KBM-7 (cell line): Measurements from ENCODE around the gene NHSL1.
"Not testable (repeated sequence)": the region's sequence is repeated elsewhere in the genome, so short reads cannot be mapped to it uniquely, and the experiment has no call there.

Experiments
- DNase-seq: peaks from one replicate; pipeline ENCODE4 v3.0.0-alpha.2; 2015
- in situ Hi-C: fragments of 300-500 bp; cut with MboI; formaldehyde crosslinking; loops from 2 replicates; pipeline ENCODE4 v1.14.3; 2020; ENCODE audit warnings: low sequenced_read_pairs, low pct_unique_long_range_greater_than_20kb, mixed read lengths

The NHSL1 gene

GRCh38 chr6:138439546-138439945 is 59.7 kb downstream of the NHSL1 start:
- no peak for DNase-seq
- in situ Hi-C loops, result no loop called here

DNA sequence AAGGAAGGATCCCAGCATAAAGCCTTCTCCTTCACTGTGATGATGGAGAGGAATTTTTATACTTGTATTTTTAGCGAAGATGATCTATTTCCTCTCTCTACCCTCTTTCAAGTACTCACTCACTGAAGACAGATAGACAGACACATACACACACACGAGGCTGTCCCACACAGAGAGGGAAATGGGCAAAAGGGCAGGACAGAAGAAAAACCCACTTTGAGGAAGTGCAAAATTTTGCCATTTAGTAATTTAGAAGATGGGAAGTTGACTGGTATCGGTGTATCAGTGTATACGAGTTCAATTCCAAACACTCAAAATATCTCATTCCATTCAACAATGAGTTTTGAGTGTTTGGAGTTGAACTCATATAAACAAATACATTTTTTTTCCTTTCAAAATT is 64.4 kb downstream of the NHSL1 start:
- in situ Hi-C loops, result no loop called here
- DNase-seq, result peak; percentile 47

- in situ Hi-C loops, result no loop called here
- no peak for DNase-seq
Measured at GRCh38 chr6:138434096-138434495, 65.2 kb downstream of the NHSL1 start.

DNA sequence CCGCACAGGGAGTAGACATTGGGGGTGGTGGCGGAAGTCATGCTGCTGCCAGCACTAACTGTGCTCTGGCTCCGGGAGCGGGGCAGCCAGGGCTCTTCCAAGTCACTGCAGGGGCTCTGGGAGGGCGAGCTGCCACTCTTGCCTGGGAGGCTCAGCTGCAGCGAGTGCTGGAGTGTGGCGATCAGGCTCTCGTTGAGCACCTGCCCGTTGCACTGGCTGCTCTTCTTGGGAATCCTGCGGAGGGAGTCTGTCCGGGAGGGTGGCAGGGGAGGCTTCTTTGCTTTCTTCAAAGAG is 67.3 kb downstream of the NHSL1 start:
- DNase-seq, result no peak
- in situ Hi-C loops, result no loop called here

GRCh38 chr6:138431256-138432062 is 67.8 kb downstream of the NHSL1 start:
- in situ Hi-C loops, result no loop called here
- peak; percentile 49 for DNase-seq

GRCh38 chr6:138430361-138431145 is 68.7 kb downstream of the NHSL1 start:
- no peak for DNase-seq
- in situ Hi-C loops, result no loop called here

- in situ Hi-C loops, result no loop called here
- DNase-seq, result no peak
Measured at GRCh38 chr6:138429761-138430160, 69.5 kb downstream of the NHSL1 start.

DNA sequence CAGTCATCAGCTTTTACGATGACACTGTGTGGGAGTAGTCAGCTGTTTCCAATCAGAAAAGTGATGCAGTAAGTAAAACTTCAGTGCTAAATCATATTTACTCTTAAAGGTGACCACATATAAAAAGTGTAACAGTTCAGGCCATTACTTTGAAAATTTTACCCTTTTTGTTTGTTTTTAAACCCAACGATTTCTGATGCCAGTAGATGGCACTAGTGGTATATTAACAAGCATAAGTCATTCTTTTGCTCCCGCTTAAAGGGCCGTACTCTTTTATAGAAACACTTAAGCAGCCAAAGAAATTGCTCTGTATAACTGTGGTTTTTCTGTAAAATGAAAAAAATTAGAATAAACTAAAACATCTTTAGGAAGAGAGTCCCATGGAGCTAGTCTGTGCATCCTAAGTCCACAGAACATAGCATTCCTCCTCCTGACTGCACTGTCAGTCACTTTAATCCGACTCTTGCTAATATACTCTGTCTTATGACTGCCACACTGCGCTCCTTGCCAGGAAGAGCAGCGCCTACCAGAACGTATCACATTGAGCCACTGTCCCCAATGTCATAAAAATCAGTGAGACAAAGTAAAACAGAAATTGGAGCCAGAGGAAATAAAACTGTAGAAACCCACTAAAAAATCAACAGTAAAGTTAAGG is 70.2 kb downstream of the NHSL1 start:
- in situ Hi-C loops, result no loop called here
- peak; percentile 69 for DNase-seq

DNA sequence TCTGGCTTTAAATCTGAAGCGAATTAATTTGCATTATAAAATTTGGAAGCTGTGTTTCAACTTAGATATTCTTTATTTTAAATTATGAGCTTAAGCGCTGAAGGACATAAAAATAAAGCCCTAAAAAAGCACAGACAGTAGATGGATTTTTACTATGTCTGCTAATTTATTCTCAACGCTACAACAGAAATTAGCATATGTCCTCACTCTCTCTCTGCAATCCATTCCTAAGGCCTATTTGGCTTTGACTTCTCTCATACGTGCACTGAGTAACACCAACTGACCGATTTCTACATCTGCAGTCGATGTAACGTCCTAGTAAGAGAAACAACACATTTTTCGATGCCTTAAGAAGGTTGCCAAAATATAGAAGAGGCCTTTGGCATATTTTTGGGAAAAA is 71.6 kb downstream of the NHSL1 start:
- in situ Hi-C loops, result no loop called here
- no peak for DNase-seq

DNA sequence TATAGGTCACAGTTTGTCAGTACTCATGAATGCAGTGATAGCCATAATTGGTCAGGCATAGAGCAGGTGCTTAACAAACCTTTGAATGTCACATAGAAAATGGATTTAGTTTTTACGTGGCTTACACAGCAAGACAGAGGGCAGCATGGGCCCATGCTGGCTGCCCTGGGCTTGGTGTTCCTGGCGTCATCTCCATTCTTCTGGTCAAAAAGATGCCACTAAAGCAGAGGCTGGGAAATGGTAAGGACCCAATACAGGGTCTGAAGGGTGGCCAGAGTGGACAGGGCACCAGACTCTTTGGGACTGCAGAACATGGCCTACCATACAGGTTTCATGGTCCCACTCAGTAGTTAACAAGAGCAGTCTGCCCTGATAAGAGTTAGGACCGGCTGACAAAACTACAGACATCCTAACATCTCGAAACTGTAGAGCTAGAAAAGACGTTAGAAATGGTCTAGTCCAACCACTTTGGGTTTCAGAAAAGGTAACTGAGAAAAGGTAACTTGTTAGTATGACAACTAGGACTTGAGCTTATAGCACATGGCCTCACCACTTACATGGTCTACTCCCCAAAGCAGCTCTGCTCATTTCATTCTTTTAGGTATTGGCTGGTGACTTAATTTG is 72.7 kb downstream of the NHSL1 start:
- DNase-seq, result no peak
- in situ Hi-C loops, result no loop called here

DNA sequence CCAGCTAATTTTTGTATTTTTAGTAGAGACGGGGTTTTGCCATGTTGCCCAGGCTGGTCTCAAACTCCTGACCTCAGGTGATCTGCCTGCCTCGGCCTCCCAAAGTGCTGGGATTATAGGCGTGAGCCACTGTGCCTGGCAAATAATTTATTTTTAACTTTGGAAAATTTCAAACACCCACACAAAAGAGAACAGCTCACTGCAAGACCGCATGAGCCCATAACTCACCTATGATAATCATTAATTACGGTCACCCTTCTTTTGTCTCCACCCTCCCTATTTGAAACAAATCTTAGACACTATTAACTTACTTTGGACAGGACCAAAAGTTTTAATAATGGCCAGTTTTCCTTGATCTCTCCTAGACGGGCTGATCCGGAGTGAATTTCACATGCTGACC is 74.0 kb downstream of the NHSL1 start:
- in situ Hi-C loops, DNase-seq: not testable (repeated sequence)

DNA sequence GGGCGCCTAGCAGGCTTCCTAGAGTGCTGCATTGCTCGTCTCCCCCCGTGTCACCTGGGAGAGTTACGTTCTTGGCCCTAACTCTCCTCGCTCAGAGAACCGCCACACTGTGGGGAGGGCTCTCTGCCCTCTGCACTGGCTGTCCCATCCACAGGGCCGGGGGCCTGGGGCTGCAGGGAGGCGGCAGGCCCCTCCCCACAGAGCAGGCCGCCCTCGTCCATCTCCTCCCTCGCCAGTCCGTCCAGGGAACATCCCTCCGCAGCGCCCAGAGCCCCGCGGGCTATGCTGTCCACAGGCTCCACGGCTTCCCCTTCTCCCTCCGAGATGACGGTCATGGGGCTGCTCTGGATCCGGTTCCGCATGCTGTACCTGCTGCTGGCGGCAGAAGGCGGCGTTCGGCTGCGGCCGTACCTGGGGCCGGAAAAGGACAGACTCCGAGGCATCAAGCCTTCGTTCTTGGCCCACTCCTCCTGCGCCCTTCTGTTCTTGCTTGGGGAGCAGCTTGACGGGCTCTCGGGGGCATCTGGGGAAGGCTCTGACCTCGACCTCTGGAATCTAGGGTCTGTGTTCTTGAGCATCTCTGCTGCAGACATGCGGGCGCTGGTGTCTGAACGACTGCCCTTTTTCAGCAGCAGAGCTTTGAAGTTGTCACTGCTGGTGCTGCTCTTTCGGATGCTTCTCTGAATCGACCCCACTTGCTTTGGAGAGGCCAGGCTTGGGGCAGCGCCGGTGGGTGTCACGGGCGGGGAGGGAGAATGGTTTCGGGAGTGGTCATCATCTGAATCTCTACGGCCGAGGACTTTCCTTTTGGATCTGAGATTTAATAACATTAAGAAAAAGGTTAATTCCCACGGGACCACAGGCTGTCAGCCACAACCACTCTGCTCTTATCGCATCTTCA is 75.0 kb downstream of the NHSL1 start:
- in situ Hi-C loops, result no loop called here
- no peak for DNase-seq

DNA sequence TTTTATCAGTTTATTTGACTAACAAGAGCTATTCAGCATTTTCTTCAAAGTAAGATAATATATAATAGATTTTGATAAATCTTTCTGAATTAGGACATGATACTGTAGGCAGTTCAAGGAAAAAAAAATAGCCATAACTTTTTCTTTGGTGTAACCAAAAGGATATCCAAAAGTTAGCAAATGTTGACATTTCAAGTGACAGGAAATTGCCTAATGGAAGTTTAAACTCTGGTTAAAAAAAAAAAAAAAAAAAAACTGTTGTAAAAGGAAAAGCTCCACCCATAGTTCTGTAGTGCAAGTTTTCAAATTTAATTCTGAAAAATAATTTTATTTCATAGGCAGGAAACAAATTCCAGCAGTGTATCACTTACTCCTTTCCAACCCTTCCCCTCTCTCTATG is 76.4 kb downstream of the NHSL1 start:
- in situ Hi-C loops, result no loop called here
- DNase-seq, result no peak

- DNase-seq, result no peak
- in situ Hi-C loops, result no loop called here
Measured at GRCh38 chr6:138421608-138422007, 77.7 kb downstream of the NHSL1 start.

DNA sequence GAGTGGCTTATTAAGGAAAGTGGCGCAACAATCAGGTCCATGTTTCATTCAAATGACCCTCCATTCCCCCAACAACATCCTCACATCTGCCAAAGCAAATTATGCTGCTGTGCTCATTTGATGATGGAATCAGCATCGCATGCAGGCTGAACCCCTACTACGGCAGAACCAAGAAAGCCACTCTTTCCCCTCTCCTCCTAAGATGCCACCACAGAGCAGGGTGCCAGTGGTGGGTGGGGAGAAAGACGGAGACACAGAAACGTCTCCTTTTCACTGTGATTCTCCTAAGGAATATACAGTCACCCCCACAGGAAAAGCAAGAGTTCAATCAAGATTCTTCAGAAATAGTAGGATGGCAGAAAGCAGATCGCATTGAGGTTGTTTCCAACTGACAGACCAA is 78.2 kb downstream of the NHSL1 start:
- in situ Hi-C loops, result no loop called here
- no peak for DNase-seq

DNA sequence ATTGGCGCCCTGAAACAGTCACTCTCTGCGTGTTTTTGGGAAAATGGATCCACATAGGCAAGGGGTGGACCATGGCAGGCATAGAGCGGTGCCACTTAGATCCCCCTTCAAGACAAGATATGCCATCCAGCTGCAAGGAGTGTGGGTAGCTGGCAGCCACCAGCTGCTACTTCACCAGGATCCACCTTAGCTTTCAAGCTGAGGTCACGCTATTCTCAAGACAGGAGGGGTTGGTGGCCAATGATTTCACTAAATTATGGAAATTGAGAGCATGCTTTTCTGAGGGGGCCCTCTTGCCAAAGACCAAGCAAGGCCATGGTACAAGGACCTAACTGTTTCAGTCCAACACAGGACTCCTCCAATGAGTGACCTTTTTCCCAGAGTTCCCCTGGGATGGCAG is 78.9 kb downstream of the NHSL1 start:
- in situ Hi-C loops, result no loop called here
- no peak for DNase-seq

DNA sequence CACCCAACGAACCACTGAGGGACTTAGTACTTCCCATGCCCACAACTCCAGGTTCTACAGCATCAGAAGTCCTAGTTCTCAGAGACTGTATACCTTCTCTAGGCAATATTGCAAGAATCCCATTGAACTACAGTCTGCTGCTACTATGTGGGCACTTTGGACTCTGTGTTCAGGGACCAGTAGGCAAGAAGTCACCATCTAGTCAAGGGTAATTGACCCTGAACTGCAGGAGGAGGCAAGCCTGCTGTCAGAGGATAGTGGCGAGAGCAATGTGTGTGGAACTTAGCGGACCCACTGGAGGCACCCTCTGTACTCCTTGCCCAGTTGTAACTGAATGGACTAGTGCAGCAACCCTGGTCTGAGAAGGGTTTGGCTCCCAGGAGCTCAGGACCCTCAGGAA is 79.5 kb downstream of the NHSL1 start:
- in situ Hi-C loops, result no loop called here
- DNase-seq, result no peak

DNA sequence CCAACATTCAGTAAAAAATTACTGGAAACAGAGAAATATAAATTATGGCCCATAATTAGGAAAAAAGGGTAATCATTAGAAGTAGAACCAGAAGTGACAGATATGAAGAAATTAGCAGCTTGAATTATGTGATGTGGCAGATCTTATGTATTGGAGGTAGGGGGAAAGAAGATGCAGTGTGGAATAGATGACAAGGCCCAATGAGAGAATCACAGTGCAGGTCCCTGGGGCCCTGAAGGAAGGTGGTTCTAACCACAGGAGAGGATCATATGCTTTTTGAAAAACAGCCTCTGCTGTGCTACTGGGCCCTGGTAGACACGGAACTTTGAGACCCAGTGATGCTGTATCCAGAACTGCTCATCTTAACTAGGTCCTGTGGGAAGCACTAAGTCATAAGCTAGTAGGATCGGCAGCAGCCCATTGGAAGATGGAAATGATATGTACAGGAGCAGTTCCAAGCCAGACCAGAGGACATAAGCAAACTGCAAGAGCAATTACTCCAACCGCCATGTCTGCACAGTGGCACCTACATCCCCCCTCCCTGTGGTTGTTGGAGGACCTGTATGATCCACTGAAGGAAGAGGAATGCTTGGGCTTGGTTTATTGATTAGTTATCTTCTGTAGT is 81.1 kb downstream of the NHSL1 start:
- in situ Hi-C loops, result no loop called here
- DNase-seq, result no peak
